Activated CD8-positive, alpha-beta memory T cell treated with anti-CD3 and anti-CD28 coated beads, Interleukin-2, amount 50 U/mL, for 24 hours (primary cell): ENCODE measurements around the gene POLR3A.

Source experiments
- DNase-seq: peaks from one replicate; pipeline ENCODE4 v3.0.0-alpha.2; 2020; ENCODE audit errors: extremely low read depth

The POLR3A gene

DNA sequence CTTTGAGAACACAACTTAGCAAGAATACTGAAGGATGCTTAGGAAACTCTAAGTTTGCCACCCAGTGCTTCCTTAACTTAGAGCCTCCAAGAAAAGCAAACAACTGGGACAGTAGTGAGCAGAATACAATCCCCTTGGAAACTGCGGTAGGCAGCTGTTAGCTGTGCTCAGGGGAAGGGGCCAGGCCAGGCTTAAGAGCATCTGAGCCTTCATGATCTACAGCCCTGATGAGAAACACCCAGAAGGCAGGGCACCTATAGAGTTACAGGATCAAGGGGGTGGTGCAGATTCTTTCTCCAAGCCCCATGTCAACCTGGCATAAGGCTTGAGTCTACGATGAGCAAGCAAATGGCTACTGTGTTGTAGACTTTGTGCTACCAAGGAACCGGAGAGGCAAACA lies 51.4 kb downstream of the POLR3A start:
- DNase-seq, result no peak

DNA sequence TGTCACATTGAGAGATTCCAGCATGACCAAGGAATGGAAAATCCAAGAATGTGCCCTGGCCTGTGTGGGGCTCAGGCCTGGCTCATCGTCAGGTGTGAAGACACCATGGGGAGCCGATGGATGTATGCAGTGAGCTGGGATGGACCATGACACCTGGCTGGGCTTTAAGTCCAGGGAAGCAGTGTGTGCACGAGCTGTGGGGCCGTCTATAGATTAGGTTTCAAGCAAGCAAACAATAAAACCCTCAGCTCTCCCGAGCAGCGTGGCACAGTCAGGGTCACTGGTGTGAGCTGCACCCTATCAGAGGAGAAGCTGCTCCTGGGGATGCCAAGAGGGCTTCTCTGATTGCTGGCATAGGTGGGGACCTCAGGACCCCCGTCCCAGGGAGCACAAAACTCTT lies 52.3 kb downstream of the POLR3A start:
- DNase-seq, result no peak

DNA sequence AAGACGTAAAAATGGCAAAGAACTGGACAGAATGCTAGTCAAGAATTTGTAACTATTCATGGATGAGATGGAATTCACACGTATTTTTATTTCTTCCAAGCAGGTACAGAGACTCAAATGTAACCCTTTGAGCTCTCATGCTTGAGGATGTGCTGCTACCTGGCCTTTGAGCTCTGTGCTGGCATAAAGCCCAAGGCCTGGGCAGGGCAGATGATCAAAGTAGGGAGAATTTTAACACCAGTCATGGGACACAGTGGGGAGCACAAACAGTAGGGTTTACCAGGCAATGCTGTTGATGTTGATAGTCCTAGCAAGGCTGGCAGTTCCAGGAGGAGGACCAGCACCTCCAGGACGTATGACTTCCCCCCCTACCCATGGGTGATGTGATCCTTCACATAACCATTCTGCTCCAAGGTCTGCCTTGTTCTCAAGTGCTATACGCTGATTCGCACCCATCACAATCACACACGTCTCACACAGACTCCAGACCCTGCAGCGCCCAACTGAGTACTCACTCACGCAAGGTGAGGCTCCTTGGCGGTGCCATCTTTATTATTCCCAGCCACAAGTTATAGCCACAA lies 54.1 kb downstream of the POLR3A start:
- DNase-seq, result no peak

DNA sequence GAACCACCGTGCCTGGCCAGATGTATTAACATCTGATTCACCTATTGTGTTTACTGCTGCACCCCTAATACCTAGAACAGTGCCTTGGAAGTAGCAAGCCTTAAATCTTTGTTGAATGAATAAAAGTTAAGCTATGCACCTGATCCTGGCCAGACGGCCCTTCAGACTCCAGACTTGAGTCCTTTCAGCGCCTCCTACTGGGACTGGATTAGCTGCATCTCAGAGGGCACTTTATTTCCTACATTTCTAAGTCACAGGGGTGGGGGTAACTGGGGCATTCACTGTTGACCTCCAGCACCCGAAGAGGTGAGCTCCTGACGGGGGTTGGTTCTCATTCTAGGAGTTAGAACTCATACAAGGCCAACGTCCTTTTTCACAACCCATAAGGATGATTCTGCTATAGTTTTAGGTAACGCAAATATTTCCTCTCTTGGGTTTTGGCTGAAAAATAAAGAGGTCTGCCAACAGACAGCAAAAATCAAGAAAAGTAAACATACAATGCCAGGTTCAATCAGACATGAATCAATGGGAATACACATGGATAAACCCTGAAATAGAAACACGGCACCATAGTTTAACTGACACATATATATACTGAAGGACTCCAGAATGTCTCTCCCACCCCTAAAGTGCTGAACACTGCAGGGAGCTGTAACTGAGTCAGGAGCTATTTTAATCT lies 54.8 kb downstream of the POLR3A start:
- DNase-seq, result no peak

DNA sequence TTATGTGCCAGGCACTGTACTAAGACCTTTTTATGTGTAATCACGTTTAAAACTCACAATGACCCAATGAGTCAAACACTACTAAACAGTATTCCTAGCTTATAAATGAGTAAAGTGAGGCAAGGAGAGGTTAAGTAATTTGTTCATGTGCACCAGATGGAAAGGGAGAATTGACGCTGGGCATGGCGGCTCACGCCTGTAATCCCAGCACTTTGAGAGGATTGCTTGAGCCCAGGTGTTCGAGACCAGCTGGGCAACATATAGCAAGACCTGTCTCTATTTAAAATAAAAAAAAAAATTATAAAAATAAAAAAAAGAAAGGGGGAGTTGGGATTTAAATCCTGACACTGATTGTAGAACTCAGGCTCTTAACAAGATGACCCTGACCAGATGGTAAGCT lies 56.0 kb downstream of the POLR3A start:
- DNase-seq, result no peak

DNA sequence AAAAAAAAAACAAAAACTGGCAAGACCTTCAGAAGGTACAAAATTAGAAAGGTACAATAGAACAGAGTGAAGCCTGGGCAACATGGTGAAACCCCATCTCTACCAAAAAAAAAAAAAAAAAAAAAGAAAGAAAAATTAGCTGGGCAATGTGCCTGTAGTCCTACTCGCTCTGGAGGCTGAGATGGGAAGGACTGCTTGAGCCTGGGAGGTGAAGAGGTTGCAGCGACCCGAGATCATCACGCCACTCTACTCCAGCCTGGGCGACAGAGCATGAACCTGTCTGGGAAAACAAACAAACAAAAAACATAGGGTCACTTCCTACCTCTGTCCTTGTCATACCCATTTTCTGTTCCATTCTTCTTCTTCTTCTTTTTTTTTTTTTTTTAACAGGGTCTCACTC lies 57.2 kb downstream of the POLR3A start:
- DNase-seq, result no peak

DNA sequence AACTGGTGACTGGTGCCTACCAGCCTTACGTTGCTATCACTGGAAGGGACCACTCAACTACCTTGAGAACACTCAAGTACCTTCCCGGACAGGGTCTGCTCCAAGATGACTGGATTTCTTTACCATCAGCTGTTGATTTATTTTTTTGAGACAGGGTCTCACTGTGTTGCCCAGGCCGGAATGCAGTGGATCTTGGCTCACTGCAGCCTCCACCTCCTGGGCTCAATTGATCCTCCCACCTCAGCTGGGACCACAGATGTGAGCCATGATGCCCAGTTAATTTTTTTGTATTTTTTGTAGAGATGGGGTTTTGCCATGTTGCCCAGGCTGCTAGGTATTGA lies 57.5 kb downstream of the POLR3A start:
- DNase-seq, result no peak

DNA sequence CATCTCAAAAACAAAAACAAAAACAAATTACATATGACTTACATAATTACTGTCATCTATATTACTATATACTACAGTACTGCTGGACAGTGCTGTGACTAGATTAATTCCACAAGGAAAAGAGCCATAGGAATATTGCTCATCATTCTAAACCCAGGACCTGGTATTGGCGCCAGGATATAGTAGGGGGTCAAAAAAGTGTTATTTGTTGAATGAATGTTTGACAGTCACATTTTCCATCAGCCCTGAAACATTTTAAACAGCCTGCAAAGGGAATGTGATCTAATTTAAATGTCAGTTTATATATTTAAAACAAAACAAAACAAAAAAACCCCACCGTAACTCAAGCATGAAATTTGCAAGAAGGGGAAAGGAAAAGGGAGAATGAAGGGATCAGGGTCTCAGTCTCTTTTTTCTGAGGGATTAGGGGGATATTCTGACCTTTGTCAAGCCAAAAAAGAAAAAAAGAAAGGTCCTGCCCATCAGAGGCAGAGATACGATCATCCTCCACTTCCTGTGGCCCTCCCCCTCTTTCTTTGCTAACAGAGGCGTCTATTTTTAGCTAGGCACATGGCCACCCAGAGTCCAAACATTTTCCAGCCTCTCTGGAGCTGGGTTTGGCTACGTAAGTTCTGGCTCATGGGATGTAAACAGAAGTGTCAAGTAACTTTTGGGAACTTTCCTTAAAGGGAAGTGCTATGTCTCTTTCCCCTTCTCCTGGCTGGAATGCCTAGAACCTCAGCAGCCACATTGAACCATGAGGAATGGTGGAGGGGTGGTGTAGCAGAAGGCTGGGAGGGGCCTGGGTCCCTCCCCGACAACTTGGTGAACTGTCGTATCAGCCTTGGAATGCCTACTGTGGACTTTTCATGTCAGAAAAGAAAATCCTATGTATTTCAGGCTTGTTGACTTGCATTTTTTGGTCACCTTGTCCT lies 58.2 kb downstream of the POLR3A start:
- DNase-seq, result no peak

DNA sequence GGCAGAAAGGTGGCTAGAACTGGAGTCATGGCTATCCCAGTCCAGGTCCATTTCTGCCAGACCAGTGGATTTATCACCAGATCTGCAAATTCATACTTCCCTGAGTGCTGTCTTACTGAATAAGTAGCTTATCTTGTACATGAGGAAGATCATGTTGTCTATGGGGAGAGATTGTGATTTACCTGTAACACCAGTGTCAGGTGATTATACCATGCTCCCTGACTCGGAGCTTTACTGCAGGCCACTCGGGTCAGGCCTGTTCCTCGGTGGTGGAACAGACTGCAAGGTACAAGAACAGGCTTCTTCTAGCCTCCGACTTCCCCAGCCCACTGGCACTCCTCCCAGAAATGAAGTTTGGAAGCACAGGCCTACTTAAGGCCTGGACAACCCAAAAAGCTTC lies 60.2 kb downstream of the POLR3A start:
- no peak for DNase-seq

DNA sequence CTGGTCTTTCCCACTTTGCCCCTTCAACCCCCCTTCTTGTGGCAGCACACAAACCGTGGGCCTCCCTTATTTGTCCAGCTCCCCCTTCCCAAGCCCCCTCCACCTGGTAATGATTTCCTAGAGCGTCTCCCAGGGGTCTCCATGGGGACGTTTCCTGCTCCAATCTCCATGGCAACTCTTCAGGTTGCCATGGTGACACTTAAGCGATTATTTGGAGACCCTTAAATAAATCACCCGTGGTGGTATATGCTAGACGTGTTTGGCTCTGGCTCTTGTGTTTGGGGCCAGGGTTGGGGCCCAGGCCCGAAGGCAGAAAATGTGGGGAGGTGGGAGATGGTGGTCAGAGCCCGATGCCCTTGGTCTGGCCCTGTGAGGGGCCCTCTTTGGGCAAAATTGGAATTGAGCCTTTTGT lies 61.7 kb downstream of the POLR3A start:
- no peak for DNase-seq

DNA sequence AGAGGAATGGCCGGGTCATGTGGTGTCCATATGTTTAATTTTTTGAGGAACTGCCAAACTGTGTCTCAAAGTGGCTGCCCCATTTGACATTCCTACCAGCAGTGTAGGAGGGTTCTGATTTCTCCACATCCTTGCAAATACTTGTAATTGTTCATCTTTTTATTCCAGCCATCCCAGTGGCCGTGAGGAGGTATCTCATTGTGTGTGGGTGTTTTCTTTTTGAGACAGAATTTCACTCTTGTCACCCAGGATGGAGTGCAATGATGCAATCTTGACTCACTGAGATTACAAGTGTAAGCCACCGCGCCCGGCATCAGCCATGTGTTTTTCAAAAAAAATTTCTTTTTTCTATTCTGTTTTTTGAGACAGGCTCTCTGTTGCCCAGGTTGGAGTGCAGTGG lies 64.0 kb downstream of the POLR3A start:
- no peak for DNase-seq

DNA sequence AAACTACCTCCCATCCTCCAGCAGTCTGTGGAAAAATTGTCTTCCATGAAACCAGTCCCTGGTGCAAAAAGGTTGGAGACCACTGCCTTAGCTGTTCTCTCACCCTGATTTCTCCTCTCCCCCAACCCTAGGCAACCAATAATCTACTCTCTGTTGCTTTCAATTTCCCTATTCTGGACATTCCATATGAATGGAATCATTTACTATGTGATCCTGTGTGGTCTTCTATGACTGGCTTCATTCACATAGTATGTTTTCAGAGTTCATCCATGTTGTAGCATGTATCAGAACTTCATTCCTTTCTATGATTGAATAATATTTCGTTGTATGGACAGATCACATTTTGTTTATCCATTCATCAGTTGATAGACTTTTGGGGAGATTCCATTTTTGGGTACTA lies 64.5 kb downstream of the POLR3A start:
- DNase-seq, result no peak

DNA sequence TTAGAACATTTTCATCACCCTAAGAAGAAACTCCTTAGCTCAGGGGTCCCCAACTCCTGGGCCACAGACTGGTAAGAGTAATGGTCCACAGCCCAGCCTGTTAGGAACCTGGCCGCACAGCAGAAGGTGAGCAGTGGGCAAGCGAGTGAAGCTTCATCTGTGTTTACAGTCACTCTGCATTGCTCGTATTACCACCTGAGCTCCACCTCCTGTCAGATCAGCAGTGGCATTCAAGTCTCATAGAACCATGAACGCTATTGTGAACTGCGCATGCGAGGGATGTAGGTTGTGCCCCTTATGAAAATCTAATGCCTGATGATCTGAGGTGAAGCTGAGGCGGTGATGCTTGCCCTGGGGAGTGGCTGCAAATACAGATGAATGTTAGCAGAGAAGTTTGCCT lies 65.4 kb downstream of the POLR3A start:
- DNase-seq, result no peak

DNA sequence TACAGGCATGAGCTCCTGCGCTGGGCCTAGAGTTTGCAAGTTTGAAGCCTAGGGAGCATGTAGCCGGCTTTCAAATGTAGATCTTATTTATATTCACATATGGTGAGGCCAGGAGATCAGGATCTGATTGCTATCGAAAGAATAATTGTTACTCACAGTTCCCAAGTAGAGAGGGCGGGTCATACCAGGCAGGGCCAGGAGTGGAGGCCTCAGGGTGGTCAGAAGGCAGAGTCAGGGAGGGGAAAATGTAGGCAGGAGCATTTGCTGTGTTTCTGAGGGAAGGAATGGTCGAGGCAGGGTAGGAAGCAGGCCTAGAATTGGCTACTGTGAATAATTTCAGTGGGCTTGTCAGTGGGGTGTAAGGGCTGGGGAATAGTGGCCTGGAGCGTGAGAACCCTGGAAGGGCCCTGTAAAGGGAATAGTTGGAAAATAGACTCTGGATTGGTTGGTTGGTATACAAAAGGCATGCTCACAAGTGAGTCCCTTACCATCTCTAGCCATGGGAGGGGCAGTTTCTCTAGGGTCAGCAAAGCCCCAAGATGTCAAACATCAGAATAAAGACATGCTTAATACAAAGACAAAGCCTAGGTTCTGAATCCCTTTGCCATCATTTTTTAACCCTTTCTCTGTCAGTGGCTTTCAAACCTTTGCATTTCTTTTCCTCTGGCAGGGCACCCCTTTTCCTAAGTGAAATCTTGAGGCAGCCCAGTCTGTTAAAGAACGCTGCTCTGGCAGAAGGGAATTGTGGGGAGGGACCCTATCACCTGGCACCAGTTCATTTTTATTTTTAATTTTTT lies 66.8 kb downstream of the POLR3A start:
- no peak for DNase-seq

DNA sequence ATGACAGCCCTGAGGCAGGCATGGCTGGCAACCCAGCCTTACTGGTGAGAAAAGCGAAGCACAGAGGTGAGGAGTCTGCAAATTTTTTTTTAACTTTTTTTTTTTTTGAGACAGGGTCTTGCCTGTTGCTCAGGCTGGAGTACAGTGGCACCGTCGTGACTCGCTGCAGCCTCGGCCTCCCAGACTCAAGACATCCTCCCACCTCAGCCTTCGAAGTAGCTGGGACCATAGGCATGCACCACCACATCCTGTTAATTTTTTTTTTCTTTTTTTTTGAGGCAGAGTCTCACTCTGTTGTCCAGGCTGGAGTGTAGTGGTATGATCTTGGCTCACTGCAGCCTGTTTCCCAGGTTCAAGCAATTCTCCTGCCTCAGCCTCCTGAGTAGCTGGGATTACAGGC lies 67.6 kb downstream of the POLR3A start:
- no peak for DNase-seq

DNA sequence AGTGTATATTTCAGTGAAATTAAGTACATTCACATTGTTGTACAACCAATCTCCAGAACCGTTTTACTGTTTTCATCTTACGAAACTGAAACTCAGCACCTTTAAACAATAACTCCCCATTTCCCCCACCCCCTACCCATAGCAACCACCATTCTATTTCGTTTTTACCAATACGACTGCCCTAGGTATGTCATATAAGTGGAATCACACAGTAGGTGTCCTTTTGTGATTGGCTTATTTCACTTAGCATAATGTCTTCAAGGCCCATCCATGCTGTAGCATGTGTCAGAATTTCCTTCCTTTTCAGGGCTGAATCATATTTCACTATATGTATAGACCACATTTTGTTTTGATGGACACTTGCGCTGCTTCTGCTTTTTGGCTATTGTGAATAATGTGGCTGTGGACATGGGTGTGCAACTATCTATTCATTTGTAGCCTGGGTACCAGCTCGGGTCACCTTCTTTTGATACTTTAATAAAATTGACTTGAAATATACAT lies 68.4 kb downstream of the POLR3A start:
- DNase-seq, result no peak

DNA sequence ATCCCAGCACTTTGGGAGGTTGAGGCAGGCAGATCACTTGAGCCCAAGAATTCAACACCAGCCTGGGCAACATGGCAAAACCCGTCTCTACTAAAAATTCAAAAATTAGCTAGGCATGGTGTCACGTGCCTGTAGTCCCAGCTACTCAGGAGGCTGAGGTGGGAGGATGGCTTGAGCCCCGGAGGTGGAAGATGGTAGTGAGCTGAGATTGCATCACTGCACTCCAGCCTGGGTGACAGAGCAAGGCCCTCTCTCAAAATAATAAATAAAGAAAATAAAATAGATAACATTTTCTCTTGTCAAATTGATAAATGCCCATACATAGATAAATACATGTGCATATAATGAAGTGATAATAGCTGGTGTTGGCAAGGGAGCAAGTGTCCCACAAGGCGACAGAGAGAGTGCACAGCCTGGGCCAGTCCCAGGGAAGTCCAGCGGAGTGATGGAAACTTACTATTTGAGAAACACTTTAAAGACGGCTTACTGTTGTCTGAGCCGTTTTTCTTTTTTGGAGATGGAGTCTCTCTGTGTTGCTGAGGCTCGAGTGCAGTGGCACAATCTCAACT lies 69.3 kb downstream of the POLR3A start:
- no peak for DNase-seq

DNA sequence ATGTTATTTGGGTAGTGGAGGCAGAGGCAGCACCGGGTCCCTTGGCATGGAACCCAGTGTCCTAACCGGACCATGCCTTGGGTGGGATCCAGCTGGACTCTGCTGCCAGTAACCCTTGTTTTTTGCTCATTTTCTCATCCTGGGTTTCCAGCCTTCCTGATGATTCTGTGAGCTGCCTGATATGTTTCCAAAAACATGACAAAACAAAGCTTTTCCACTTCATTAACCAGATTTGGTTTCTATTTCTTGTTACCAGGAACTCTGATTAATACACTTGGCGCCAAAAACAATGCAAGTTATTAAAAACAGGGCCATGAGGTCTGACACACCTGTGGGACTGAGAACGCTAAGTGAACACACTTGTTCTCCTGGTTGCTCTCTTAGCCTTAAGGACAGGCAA lies 69.9 kb downstream of the POLR3A start:
- DNase-seq, result no peak

DNA sequence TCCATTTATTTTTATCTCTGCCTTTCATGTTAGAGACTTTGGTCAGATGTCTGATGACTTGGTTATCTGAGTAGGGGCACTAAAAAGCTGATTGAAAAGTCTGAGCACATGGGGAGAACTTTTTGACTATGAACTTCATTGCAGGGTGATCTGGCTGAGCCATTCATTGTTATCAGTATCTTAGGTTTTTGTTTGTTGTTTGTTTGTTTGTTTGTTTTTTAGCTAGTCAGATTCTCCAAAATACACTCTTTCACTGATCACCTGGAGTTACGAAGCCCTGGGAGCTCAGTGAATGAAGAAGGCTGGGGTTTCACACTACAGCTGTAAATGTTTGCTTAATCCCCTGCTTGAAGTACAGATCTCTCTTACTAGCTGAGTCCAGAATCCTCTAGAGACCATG lies 74.2 kb downstream of the POLR3A start:
- no peak for DNase-seq

DNA sequence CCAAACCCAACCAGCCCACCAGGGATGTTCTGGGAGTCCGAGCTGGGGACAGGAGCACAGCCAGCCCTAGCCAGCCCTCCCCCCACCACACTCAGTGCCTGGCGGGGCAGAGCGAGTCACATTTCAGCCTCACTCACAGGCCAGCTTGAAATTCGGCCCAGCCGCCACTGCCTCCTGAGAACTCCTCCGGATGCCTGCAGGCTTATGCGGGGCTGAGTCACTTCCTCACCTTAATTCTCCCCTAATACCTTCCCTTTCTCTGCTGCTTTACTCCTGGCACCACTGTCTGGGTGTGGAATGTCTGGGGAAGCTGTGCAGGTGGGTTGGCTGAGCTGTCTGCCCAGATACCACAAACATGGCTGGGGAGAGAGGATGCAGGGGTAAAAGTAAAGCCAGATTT lies 80.1 kb downstream of the POLR3A start:
- no peak for DNase-seq

DNA sequence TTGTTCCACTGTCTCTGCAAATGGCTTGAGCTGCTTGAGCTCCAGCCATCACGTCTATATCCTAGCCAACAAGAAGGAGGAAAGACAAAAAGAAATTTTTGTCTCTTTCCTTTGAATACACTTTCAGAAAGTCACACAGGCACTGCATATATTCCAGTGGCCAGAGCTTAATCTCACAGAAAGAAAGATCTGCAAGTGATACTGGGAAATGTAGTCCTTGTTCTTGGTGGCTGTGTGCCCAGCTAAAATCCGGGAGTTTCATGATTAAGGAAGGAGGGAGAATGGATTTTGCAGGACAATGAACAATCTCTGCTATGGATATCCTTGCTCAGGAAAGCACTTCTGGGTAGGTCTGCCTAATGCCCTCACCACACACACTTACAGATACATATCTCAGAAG lies 83.2 kb downstream of the POLR3A start:
- DNase-seq, result no peak

DNA sequence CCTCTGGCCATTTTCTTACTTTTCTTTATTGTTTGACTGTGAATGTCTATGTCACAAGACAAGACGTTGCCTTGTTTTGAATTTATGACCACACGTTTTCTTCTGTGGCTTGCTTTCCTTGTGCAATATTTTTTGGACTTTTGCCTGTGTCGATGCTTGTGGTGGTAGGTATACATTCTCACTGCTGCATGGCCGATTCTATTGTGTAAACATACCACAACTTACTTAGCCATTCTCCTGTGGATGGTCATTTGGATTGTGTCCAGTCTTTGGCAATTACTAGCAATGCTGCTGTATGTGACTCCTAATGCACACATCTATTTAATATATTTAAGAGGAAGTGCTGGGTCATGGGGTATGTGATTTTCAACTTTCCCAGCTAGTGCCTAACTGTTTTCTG lies 84.8 kb downstream of the POLR3A start:
- no peak for DNase-seq
